ENCODE measurements around the gene TOPBP1. TPM values are rescaled to one million over a fixed set of nuclear protein-coding genes. Genes with fewer than 3 reads are reported as not detected.

The TOPBP1 gene
- total RNA-seq, 1 donor from 2014 or later: 49.9 TPM

DNA sequence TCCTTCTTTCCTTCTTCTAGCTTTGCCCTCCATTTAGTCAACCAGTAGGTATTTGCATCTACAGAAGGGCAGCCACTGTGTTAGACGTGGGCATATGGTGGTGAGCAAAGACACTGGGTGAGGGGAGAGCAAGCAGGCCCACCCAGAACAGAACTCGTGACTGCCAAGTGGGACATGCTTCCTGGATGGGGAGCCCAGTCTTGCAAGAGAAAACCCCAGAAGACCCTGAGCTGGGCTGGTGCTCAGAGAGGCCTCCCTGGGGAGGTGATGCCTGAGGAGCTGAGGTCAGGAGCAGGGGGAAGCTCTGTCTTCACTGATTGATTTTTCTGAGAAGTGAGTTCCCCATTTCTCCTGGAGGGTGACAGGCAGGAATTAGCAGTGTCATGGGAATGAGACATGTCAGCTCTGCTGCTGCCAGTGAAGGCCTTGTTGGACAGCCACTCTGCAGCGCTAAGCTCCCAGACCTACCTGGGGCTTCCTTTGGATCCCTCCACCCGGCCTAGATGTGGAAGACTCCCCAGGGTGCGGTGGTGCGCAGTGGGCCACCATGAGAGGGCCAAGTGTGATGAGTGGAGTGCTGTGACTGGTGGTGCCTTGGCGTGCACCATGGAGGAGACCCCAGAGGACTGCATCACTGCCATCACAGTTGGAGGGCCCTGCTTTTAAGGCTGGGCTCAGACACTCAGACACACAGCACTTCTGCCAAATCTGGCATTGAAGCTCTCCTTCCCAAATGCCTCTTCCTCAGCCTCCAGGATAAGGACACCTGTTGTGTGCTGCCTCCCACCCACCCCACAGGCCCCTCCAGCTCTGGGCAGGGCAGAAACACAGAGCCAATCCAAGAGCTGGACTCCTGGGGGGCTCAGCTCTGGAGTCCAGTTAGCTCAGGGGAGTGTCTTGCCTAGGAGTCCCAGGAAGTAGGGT is 40.0 kb upstream of the TOPBP1 start:
- CTCF ChIA-PET: no interaction called here
- intact Hi-C loops (cut with micrococcal nuclease): no loop called here
- H3K9me3 Mint-ChIP-seq: peaks cover 2% of the 10 kb centered on the region

DNA sequence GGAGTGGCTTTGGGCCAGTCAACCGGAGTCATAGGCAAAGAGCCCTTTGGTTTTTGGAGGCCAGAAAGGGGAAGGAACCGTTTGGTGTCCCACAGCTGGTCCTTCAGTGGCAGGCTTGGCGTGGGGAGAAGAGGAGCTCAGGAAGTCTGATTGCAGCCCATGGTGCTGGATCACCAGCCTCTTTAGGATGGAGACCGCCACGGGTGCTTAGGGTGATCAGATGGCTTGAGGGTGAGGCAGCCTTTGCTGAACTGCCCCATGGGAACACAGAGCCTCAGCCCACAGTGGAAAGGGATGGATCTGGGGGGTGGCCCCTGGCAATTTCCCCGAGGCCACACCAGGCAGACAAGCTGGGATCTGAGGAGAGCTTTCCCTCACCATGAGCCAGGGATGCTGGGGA is 38.6 kb upstream of the TOPBP1 start:
- no peak overlapping the region for H3K4me3 Mint-ChIP-seq
- intact Hi-C loops (cut with micrococcal nuclease): no loop called here
- no peak overlapping the region for H3K27ac Mint-ChIP-seq
- H3K4me1 Mint-ChIP-seq: no peaks in the 10 kb centered on the region
- no peak for DNase-seq
- peaks cover 15% of the 10 kb centered on the region for H3K27me3 Mint-ChIP-seq
- no peak for ATAC-seq (ENCODE audit: low read depth)
- ChIA-PET CTCF (no interaction called here), POLR2A (no interaction called here)
- TF ChIP-seq, protein P1, sequence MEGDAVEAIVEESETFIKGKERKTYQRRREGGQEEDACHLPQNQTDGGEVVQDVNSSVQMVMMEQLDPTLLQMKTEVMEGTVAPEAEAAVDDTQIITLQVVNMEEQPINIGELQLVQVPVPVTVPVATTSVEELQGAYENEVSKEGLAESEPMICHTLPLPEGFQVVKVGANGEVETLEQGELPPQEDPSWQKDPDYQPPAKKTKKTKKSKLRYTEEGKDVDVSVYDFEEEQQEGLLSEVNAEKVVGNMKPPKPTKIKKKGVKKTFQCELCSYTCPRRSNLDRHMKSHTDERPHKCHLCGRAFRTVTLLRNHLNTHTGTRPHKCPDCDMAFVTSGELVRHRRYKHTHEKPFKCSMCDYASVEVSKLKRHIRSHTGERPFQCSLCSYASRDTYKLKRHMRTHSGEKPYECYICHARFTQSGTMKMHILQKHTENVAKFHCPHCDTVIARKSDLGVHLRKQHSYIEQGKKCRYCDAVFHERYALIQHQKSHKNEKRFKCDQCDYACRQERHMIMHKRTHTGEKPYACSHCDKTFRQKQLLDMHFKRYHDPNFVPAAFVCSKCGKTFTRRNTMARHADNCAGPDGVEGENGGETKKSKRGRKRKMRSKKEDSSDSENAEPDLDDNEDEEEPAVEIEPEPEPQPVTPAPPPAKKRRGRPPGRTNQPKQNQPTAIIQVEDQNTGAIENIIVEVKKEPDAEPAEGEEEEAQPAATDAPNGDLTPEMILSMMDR (IDR thresholded peaks at IDR 0.05): no peak
- H3K9me3 Mint-ChIP-seq: peaks cover 2% of the 10 kb centered on the region
- H3K36me3 Mint-ChIP-seq (ENCODE audit: low read depth): no peaks in the 10 kb centered on the region

More for the DNA sequence above, 40.0 kb upstream of the TOPBP1 start:
- H3K36me3 Mint-ChIP-seq (ENCODE audit: low read depth): no peaks in the 10 kb centered on the region
- ATAC-seq (ENCODE audit: low read depth) (no peak), DNase-seq (no peak)
- no peaks in the 10 kb centered on the region for H3K4me1 Mint-ChIP-seq
- no peak overlapping the region for H3K27ac Mint-ChIP-seq
- H3K4me3 Mint-ChIP-seq: no peak overlapping the region
- TF ChIP-seq, protein P1 (IDR thresholded peaks at IDR 0.05): no peak
- POLR2A ChIA-PET: no interaction called here
- H3K27me3 Mint-ChIP-seq: peaks cover 24% of the 10 kb centered on the region

DNA sequence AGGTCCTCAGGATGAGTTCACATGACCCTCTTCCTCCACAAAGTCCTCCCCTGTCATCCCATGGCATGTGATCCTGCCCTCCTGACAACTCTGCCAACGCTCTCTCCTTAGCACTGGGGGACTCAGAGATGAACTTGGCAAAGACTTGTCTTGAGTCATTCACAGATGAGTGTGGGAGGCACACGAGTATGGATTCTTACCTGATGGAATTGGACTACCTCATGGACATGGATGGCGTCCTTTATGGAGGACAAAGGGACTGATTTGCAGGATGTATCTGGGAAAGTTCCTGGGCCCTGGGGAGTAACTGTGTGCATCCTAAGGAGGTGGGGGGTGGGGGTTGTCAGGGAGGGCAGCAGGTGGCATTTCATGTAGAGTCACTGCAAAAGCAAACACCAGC is 38.2 kb upstream of the TOPBP1 start:
- POLR2A ChIA-PET: no interaction called here
- ATAC-seq (ENCODE audit: low read depth): no peak
- TF ChIP-seq, protein P1 (IDR thresholded peaks at IDR 0.05): no peak

DNA sequence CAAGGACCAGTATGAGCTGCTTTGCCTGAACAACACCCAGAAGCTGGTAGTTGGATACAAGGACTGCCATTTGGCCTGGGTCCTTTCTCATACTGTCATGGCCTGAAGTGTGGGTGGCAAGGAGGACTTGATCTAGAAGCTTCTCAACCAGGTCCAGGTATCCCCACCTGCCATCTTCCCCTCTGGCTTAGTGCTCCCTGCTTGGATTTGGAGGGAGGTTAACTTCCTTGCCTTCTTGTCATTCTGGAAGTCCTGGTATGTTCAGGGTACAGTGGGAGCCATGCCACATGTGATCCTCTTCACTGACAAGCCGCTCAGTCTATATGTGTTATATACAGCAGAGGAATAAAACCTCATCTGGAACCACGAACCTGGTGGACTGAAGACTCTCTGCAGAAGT is 37.7 kb upstream of the TOPBP1 start:
- Mint-ChIP-seq H3K4me3 (no peak overlapping the region), H3K36me3 (ENCODE audit: low read depth) (no peaks in the 10 kb centered on the region), H3K9me3 (peaks cover 2% of the 10 kb centered on the region), H3K4me1 (no peaks in the 10 kb centered on the region), H3K27me3 (peaks cover 9% of the 10 kb centered on the region), H3K27ac (no peak overlapping the region)
- ChIA-PET POLR2A (no interaction called here), CTCF (no interaction called here)
- no peak for ATAC-seq (ENCODE audit: low read depth)
- intact Hi-C loops (cut with micrococcal nuclease): no loop called here
- TF ChIP-seq, protein P1 (IDR thresholded peaks at IDR 0.05): no peak
- no peak for DNase-seq

More for the DNA sequence above, 38.2 kb upstream of the TOPBP1 start:
- CTCF ChIA-PET: no interaction called here
- Mint-ChIP-seq H3K36me3 (ENCODE audit: low read depth) (no peaks in the 10 kb centered on the region), H3K4me1 (no peaks in the 10 kb centered on the region), H3K9me3 (peaks cover 2% of the 10 kb centered on the region), H3K27ac (no peak overlapping the region), H3K4me3 (no peak overlapping the region), H3K27me3 (peaks cover 13% of the 10 kb centered on the region)
- no peak for DNase-seq
- intact Hi-C loops (cut with micrococcal nuclease): no loop called here

DNA sequence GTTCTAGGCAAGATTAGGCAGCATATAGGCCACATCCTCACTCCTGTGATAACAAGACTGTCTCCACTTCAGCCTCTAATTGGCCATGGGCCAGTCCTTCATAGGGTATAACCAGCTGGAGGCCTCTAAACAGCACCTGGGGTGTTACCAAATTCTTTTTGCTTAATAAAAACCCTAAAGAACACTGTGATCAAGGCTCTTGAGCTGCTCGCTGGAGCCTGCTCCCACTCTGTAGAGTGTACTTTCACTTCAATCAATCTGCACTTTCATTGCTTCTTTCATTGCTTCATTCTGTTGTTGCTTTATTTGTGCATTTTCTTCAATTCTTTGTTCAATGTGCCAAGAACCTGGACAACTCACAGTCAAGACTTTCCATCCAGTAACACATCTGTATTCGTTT is 36.2 kb upstream of the TOPBP1 start:
- no peak for ATAC-seq (ENCODE audit: low read depth)
- POLR2A ChIA-PET: no interaction called here
- CTCF ChIA-PET: no interaction called here
- Mint-ChIP-seq H3K36me3 (ENCODE audit: low read depth) (no peaks in the 10 kb centered on the region), H3K27me3 (no peaks in the 10 kb centered on the region), H3K27ac (no peak overlapping the region), H3K4me1 (no peaks in the 10 kb centered on the region), H3K4me3 (no peak overlapping the region), H3K9me3 (peaks cover 2% of the 10 kb centered on the region)
- no peak for DNase-seq
- intact Hi-C loops (cut with micrococcal nuclease): no loop called here
- TF ChIP-seq, protein P1 (IDR thresholded peaks at IDR 0.05): no peak

Measured in activated B cell treated with CpG ODN at 0.5 μM for 24 hours (primary cell).